ENCODE measurements around the gene SGO2.

The SGO2 gene, protein sequence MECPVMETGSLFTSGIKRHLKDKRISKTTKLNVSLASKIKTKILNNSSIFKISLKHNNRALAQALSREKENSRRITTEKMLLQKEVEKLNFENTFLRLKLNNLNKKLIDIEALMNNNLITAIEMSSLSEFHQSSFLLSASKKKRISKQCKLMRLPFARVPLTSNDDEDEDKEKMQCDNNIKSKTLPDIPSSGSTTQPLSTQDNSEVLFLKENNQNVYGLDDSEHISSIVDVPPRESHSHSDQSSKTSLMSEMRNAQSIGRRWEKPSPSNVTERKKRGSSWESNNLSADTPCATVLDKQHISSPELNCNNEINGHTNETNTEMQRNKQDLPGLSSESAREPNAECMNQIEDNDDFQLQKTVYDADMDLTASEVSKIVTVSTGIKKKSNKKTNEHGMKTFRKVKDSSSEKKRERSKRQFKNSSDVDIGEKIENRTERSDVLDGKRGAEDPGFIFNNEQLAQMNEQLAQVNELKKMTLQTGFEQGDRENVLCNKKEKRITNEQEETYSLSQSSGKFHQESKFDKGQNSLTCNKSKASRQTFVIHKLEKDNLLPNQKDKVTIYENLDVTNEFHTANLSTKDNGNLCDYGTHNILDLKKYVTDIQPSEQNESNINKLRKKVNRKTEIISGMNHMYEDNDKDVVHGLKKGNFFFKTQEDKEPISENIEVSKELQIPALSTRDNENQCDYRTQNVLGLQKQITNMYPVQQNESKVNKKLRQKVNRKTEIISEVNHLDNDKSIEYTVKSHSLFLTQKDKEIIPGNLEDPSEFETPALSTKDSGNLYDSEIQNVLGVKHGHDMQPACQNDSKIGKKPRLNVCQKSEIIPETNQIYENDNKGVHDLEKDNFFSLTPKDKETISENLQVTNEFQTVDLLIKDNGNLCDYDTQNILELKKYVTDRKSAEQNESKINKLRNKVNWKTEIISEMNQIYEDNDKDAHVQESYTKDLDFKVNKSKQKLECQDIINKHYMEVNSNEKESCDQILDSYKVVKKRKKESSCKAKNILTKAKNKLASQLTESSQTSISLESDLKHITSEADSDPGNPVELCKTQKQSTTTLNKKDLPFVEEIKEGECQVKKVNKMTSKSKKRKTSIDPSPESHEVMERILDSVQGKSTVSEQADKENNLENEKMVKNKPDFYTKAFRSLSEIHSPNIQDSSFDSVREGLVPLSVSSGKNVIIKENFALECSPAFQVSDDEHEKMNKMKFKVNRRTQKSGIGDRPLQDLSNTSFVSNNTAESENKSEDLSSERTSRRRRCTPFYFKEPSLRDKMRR

DNA sequence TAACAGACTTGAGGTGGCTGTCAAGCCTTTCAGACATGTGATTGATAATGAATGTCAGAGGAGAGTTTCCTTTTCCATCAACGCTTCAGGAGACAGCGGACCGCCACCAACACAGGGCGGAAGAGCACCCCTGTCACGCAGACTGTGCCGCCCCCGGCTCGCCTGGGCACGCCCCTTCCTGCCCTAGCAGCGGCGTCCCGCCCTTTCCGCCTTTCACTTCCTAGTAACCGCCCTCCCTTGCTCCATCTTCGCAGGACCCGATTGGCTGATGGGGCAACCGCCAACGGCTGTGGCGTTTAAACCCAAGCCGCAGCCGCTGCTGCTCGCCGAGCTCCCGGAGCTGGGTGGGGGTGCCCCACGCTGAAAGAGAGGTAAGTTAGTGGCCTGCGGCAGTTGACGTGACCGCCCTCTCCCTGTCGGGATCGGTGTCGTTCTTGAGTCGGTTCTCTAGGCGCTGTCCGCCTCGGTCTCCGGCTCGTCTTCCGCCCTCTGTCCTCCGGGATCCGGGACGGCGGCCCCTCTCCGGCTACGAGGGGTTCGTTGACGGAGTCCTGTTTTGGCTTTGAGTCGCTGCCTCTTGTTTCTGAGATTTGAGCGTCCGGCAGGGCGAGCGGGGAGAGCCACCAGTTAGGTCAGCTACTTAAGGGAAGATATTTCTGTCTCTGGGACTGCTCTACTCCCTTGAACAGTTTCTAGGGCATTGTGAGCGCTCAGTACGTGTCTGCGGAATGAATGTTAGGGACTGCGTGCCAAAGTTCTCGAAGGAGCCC lies at the start of gene SGO2:
Gene SGO2, plus strand, starts transcription at position 326 of the 770 bp plus-strand sequence. CDS start 6,769 bp downstream, outside the sequence.
- peak; percentile 97 for DNase-seq

DNA sequence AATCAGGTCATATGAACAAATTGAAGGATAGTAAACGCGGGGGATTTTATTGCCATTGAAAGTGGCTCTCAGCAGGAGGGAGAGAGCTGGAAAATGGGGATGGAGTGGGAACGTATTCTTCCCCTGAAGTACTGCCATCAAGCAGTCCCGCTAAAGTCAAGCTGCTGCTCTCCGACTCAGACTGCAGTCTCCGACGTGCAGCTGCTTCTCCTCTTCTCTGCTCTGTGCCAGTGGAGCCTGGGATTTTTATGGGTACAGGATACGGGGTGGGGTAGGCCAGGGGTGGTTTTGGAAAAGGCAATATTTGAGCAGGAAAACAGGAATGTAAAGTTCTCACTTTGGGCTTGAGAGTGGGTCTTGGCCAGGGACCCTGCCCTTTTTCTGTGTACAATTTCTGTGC lies 49.2 kb upstream of the SGO2 start:
- no peak for DNase-seq

DNA sequence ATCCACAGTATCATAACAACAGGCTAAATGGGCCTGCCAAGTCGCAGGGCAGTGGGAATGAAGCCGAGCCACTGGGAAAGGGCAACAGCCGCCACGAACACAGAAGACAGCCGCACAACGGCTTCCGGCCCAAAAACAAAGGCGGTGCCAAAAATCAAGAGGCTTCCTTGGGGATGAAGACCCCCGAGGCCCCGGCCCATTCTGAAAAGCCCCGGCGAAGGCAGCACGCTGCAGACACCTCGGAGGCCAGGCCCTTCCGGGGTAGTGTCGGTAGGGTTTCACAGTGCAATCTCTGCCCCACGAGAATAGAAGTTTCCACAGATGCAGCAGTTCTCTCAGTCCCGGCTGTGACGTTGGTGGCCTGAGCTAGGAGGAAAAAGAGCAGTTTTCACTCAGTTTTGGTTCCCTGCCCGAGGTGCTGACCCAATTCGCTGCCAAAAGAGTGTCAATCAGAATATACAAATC lies 48.3 kb upstream of the SGO2 start:
- DNase-seq = no peak

DNA sequence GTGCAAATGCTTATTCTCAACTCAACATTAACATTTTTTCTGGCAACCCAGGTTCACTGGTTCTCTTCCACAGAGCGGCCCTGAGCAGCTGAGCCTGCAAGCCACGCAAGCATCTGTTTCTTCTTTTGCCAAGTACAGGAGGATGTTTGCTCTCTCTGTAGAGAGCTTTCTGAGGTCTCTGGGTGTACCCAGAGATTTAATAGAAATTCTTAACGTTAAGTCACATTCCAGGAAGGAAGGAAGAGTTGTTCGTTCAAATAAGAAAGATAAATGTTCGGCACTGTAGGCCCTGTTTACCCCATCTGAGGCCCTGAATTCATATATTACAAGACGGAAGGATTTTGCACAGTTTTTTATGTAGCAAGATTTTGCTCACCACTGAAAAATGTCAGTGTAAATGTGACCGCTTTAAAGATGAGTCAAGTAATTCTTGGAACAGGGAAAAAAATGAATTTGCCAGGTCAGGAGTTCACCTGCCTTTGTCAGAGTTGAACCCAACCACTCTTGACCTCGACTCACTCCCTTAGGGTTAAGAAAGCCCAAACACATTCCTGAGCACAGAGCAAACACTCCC lies 46.2 kb upstream of the SGO2 start:
- no peak for DNase-seq

DNA sequence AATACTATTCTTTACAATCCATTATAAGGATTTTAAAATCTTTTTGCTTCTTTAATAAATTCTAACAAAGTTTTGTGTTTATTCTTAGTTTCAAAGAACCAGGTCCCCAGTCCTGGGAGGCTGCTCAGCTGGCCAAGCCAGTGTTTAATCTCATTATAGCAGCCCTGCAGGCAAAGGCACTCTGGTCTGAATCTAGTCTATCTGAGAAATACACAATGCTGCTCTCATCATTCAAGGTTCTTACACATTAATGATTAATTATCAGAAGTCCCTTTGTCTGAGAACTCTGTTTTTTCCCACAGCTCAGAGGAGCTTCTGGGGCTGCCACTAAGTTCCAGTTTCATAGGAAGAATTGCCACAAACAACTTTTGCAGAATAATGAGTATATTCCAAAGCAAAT lies 43.8 kb upstream of the SGO2 start:
- no peak for DNase-seq

DNA sequence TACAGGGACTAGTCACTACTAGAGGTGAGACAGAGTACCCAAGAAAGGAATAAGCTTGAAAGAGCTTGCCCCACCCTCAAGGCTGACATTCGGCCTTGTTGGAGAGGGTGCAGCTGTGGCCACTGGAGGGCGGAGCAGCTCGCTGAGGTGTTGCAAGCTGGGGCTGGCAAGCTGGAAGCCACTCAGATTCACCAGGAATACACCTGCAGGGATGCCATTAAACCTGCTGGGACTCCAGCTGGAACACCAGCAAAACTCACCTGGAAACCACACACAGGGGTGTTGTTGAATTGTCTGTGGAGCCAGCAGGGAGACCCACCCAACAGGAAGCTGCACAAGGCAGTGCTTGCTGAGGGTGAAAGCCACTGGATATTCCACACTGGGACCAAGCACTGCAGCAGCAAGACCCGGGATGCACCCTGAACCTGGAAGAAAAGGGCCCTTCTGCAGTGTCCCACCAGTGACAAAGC lies 42.2 kb upstream of the SGO2 start:
- DNase-seq = no peak

DNA sequence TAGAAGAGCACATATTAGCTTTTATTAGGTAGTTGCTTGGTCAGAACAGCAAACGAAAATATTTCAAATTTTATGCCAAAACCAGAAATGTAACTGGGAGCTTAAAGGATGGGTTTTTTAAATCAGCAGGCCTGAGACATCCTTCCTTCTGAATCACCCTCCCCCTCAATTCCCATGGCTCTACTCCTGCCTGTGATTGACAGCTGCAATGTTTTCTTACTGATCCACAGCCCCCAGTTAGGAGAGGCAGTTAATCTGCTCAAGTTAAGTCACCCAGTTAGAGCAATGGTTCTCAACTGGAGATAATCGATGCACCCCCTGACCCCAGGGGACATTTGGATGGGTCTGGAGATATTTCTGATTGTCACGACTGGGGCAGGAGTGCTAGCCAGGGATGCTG lies 41.1 kb upstream of the SGO2 start:
- no peak for DNase-seq

DNA sequence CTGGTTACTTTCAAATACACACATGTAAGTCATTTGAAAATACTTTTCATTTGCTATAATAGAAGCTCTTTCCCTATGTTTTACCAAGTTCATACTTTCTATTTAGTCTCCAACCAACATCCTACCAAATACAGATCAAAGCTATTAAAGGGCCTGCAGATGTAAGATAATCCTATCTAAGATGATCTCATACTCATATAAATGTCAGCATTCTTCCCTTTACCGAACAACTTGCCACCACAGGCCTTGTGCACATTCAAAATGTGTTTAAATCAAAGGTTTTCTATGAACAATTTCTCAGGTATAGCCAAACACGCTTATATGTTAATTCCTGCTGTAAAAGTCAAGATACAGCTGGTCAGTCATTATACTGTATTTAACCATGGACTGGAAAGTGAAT lies 39.5 kb upstream of the SGO2 start:
- DNase-seq = no peak

DNA sequence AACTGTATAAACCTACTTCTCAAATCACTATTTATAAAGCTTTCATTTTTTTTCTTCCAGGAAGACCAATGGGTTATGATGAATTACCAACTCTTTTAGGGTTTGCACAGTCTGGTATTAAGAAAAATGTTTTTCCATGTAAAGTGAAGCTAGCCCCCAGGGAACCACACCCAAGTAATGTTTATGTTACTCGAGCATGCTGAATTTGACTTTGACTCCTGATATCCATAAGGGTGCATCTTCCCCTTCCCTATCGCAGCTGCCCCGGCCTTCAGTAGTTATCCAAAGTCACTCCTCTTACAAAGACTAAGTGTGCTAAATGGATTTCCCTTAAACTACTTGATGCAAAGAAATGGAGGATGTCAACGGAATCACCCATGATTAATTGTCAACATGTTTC lies 37.8 kb upstream of the SGO2 start:
- no peak for DNase-seq

DNA sequence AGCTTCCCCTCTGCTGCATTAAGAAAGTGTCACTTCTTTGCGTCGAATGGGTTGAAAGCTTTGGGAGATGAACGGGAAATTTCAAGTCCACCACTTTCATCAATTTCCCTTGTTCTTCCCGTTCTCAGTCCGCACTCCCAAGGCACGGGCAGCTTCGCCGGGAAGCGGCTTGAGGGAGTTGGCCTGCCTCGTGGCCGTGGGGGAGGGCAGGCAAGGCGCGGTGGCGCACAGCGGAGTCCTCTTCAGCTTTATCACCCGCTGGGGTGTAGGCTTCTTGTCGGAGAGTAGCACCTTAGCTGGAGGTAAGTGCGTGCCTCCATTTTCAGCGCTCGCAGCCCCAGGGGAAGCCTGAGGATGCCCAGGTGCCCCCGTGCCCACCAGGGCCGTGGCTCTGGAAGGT lies 36.0 kb upstream of the SGO2 start:
- DNase-seq = no peak

DNA sequence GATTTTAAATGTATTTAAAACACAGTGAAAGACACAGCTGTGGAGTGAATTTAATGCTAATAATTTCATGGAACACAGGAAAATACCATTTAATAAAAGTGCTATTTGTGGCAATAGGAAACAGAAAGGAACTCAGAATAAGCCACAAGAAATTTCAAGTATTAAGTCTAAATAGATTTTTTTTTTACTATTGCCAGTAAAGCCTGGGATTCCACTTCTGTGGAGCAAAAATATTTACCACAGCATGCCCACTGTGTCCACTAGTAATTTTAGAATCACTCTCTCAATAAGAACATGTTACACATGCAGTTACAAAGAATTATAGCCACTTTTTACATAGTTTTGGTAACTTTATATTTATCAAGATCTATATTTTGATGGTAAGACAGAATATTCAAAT lies 33.4 kb upstream of the SGO2 start:
- DNase-seq = no peak

DNA sequence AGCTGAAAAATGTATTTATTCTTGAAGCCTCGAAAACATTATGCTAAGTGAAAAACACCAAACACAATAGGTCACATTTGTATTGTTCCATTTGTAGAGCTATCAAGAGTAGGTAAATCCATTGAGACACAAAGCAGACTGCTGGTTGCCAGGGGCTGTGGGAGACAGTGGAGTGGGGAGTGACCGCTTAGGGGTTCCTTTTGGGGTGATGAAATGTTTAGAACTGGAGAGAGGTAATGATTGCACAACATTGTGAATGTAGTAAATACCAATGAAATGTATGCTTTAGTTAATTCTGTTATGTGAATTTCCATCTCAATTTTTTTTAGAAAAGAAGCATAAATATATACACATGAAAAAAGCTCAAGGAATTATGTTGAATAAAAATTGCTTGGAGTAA lies 32.0 kb upstream of the SGO2 start:
- no peak for DNase-seq

DNA sequence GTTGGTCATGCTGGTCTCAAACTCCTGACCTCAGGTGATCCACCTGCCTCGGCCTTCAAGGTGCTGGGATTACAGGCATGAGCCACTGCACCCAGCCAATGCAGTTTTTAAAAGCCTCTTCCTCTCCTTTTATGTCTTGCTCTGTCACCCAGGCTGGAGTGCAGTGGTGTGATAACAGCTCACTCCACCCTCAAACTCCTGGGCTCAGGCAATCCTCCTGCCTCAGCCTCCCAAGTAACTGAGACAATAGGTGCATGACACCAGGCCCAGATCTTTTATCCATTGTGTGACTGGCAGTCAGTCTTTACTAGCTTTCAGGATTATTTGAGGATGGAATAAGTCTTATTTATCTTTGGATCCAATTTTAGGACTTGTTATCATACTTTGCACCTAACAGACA lies 29.3 kb upstream of the SGO2 start:
- no peak for DNase-seq

DNA sequence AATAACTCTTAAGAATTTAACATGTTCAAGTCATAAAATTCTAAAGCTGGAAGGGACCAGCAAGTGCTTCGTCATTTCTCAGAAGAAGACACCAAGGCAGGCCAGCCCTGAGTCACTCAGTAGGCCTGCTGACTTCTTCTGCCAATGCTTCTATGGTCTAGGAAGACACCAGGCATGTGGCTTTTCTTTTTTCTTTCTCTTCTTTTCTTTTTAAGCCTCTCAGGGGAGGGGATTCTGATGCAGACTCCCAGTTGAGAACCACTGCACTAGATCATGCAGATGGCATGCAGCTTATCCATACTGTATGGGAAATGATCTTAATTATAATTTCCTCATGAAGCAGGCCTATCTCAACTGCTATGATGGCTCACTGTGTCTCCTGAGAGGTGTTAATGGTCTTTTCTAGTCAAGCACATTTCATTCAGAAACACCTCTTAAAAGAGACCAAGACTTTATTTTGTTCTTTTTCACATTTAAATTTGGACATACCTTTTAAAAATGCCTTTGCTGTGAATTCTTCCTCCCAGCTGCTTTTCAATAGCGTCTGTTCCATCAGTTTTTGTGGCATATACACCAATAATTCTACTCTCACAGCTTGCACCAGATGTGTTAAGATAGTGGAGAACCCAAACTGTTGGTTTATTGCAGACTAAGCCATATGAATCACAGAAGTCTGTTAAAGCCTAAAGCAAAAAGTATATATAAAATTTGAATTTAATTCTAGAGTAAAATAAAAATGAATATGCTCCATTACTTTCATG lies 27.4 kb upstream of the SGO2 start:
- no peak for DNase-seq

DNA sequence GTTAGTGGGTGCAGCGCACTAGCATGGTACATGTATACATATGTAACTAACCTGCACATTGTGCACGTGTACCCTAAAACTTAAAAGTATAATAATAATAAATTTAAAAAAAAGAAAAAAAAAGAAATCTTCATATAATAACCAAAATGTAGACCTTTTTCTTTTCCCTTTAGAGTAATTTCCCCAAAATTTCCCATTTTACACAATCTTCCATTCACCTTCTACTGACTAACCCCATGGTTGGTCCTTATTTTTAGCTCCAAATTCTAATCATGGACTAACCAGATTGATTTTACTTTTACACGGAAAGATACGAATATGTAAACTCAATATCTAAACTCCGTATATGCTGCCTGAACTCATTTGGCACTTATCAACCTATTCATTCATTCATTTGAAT lies 23.8 kb upstream of the SGO2 start:
- no peak for DNase-seq

DNA sequence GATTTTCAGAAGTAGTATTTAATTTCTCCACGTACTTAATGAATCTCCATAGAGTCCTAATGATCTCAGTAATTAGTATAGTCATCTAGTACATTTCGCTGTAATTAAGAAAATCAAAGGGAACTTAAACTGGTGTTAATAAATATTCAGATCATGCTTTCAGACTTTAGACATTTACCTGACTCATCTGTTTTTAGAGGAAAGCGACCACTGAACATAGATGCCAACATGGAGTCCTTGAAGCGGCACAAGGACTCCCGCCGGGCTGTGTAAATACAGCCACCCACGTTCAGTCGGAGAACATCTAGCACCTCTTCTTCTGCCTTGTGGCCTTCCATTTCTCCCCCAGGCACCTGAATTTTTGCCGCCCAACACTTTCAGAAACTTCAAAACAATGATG lies 19.3 kb upstream of the SGO2 start:
- DNase-seq = no peak

DNA sequence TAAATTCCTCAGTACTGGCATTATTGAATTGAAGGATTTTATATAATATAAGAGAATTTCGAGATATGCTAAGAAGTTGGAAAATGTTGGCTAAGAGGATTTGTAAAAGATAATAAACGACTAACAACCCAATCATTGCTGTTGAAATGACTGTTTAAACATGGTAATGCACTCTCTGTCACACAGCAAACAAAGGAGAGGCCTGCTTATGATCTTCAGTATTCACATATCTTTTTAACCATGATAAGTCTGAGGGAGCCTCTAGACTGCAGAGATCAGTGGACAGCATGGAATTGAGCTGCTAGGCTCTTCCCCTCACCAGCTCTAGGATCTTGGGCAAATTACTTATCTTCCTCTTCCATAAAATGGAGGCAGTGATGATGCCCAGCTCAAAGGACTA lies 18.8 kb upstream of the SGO2 start:
- no peak for DNase-seq

DNA sequence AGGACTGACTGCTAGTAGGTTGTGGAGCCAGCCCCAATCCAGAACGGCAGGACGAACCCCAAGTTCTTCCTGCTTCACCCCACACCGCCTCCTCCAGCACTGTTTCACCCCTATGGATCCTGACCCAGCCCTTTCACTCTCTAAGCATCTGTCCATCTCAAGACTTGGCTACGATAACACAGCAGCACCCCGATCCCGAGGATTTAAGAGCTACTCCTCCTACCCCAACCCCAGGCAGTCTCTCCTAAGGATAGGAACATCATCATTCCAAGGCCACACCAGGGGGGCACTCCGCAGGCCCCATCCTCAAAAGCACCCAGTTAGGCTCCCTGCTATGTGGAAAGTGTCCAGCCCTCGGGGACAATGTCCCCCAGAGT lies 16.8 kb upstream of the SGO2 start:
- DNase-seq = peak; percentile 26

DNA sequence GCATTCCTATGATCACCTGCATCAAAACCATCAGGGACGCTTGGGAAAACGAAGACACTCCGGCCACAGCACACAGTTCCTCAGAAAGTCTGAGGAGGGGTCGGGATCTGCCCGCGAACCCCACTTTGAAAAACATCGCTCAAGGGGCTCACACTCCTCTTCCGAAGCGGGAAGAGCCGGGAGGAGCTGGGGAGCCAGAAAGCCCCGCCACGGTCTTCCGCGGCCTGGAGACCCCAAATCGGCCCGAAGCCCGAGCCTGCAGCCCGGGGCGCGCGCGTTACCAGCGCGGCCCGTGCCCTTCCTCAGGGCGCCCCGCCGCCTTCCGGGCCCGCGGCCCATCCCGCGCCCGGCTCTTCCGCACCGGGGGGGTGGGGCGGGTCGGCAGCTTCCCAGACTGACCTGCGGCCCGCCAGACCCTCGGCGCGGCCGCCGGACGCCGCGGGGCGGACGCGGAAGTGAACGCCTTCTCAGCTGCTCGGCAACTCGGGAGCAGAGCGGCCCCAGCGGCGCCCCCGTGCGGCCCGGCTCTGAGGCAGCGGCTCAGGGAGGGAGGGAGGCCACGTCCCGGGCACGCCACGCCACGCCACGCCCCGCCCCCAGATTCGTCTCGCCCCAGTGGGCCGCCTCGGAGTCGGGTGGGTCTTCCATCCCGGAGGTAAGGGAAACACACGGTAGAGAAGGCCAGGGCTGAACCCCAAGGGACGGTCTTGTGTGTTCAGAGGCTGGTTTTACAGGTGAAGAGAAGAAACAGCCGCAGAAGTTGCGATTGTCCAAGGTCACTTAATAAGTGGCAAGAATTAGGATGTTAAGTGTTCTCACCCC lies 16.2 kb upstream of the SGO2 start, which contains the start of gene KCTD18:
Gene KCTD18, minus strand, starts transcription at position 457 of the 822 bp plus-strand sequence. CDS start 3,052 bp downstream, outside the sequence.
- DNase-seq = peak; percentile 95

DNA sequence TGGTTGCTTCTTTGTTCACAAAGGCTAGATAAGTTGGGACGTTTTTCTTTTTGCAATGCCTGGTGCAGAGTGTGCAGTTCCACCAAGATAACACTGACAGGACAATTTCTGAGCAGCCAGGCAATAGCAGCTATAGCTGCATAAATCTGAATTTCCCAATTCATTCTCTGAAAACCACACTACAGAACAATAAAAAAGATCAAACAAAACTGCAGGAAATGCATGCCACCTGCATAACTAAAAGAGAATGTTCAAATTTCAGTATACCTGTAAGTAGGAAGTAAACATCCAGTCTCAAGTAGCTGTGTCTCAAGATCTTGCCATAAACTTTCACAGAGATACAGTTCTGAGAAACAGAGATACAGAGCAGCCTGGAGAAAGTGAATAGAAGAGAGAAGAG lies 10.9 kb upstream of the SGO2 start:
- DNase-seq = no peak

Data from femur (tissue), 1 donor.